PC-3 (cell line): Measurements from ENCODE around the gene IGFLR1. TPM values are rescaled to one million over a fixed set of nuclear protein-coding genes. Genes with fewer than 3 reads are reported as not detected.

Source experiments
- ATAC-seq: fragments of 200-7000 bp; cut with Tn5 transposase; 2 replicates; pipeline ENCODE4 v1.9.1; 2020; ENCODE audit warnings: mild to moderate bottlenecking, moderate library complexity
- BruUV-seq: library from RNA; stranded (reverse); fragments of 400-500 nt; replicated peaks from 2 replicates; lab custom pipeline; 2021; lab: Mats Ljungman, UMichigan
- CTCF ChIA-PET: fragments of 300-600 bp; sonication (Branson Sonifier 250); formaldehyde crosslinking; loops from one replicate; lab custom pipeline; 2022; ENCODE audit warnings: antibody characterized with exemption; lab: Charles Lee
- POLR2A ChIA-PET: fragments of 300-600 bp; sonication (Branson Sonifier 250); formaldehyde crosslinking; loops from one replicate; lab custom pipeline; 2022; ENCODE audit warnings: antibody characterized with exemption; ENCODE audit not compliant: unreplicated experiment; lab: Charles Lee
- DNase-seq: peaks from one replicate; pipeline ENCODE4 v3.0.0-alpha.2; 2015
- H2AFZ ChIP-seq: fragments of 300-600 bp; sonication (generic); 2 replicates; pipeline ENCODE4 v1.6.0; 2016; ENCODE audit warnings: antibody characterized with exemption, low read length
- H3F3A ChIP-seq: fragments of 300-600 bp; sonication (generic); one replicate; pipeline ENCODE4 v1.6.0; 2017; ENCODE audit warnings: antibody characterized with exemption, low read length, control low read depth, mild to moderate bottlenecking; ENCODE audit not compliant: unreplicated experiment
- H3K27ac ChIP-seq: fragments of 300-600 bp; sonication (generic); 2 replicates; pipeline ENCODE4 v1.5.1; 2016; ENCODE audit warnings: mild to moderate bottlenecking, low read length
- H3K27me3 ChIP-seq: fragments of 300-600 bp; sonication (generic); 2 replicates; pipeline ENCODE4 v1.6.1; 2016; ENCODE audit warnings: low read length, mixed read lengths
- H3K36me3 ChIP-seq: fragments of 300-600 bp; sonication (generic); 2 replicates; pipeline ENCODE4 v1.6.1; 2016; ENCODE audit warnings: low read depth, mixed run types, low read length, mixed read lengths
- H3K4me1 ChIP-seq: fragments of 300-600 bp; sonication (generic); 2 replicates; pipeline ENCODE4 v1.5.1; 2016; ENCODE audit warnings: low read length; ENCODE audit not compliant: insufficient read depth
- H3K4me2 ChIP-seq: fragments of 300-600 bp; sonication (generic); 2 replicates; pipeline ENCODE4 v1.6.0; 2016; ENCODE audit warnings: low read length
- H3K4me3 ChIP-seq: fragments of 300-600 bp; sonication (generic); 2 replicates; pipeline ENCODE4 v1.5.1; 2016; ENCODE audit warnings: mild to moderate bottlenecking, low read length, mixed read lengths
- H3K79me2 ChIP-seq: fragments of 300-600 bp; sonication (generic); 2 replicates; pipeline ENCODE4 v1.6.1; 2017; ENCODE audit warnings: low read length, mixed read lengths
- H3K9ac ChIP-seq: fragments of 300-600 bp; sonication (generic); 2 replicates; pipeline ENCODE4 v1.6.0; 2016; ENCODE audit warnings: mild to moderate bottlenecking, low read length
- H3K9me2 ChIP-seq: fragments of 300-600 bp; sonication (generic); replicated peaks from 2 replicates; pipeline ENCODE4 v1.6.1; 2016; ENCODE audit warnings: mixed run types, low read length, mixed read lengths
- H3K9me3 ChIP-seq: fragments of 300-600 bp; sonication (generic); 2 replicates; pipeline ENCODE4 v1.6.1; 2016; ENCODE audit warnings: low read length, mixed read lengths
- H4K20me1 ChIP-seq: fragments of 300-600 bp; sonication (generic); 2 replicates; pipeline ENCODE4 v1.6.1; 2016; ENCODE audit warnings: low read length, mixed read lengths
- CTCF ChIP-seq: fragments of 300-600 bp; sonication (generic); conservative IDR thresholded peaks from 2 replicates; pipeline ENCODE4 v1.5.1; 2017; ENCODE audit warnings: antibody characterized with exemption, low read depth, mild to moderate bottlenecking, low read length
- EZH2 ChIP-seq: fragments of 300-600 bp; sonication (generic); IDR thresholded peaks from one replicate; pipeline ENCODE4 v1.6.1; 2017; ENCODE audit warnings: antibody characterized with exemption, mild to moderate bottlenecking, low read length; ENCODE audit not compliant: unreplicated experiment
- EZH2phosphoT487 ChIP-seq: fragments of 300-600 bp; sonication (generic); IDR thresholded peaks from 2 replicates; pipeline ENCODE4 v1.6.1; 2018; ENCODE audit warnings: mild to moderate bottlenecking, antibody characterized with exemption, low read length, borderline replicate concordance
- intact Hi-C: fragments of 100-400 bp; cut with micrococcal nuclease; formaldehyde crosslinking; loops from 2 replicates; pipeline ENCODE4 v1.9.0; 2023
- total RNA-seq: library from RNA; depleted of rRNA; stranded (reverse); fragments of >200 nt; gene quantifications from 2 replicates; pipeline ENCODE4 v1.2.3, GENCODE V29; 2014

Gene IGFLR1
- total RNA-seq, 1 experiment from 2014 or later, result 9.3 TPM

- Histone ChIP-seq H3K79me2 (peaks cover 26% of the 10 kb centered on the region), H3K9ac (peak within 1 kb of the TSS; percentile 89), H3K27ac (no peak within 1 kb of the TSS), H2AFZ (peak within 1 kb of the TSS; percentile 96), H3K4me2 (peak within 1 kb of the TSS; percentile 97), H4K20me1 (no peaks in the 10 kb centered on the region), H3K27me3 (no peaks in the 10 kb centered on the region), H3K4me3 (peak within 1 kb of the TSS; percentile 100), H3K4me1 (peaks cover 23% of the 10 kb centered on the region), H3K36me3 (no peaks in the 10 kb centered on the region), H3F3A (no peaks in the 10 kb centered on the region), H3K9me3 (no peaks in the 10 kb centered on the region), H3K9me2 (no peaks in the 10 kb centered on the region)
- peak; percentile 83 for ATAC-seq
- ChIA-PET POLR2A (interaction anchor here (0.6 kb wide), 1 partner anchor 77 kb away, joined by 3 read pairs; no protein-coding TSS in a partner anchor), CTCF (no interaction called here)
- DNase-seq, result peak; percentile 97
- BruUV-seq, result TSS peak; percentile 63
- TF ChIP-seq EZH2phosphoT487, result no peak
- no peak for TF ChIP-seq CTCF
- no peak for TF ChIP-seq EZH2
- intact Hi-C loops, result loop anchor here (1.0 kb wide), 1 partner anchor 183 kb away; no protein-coding TSS in a partner anchor
Measured at GRCh38 chr19:35748106-35749020, 6.1 kb upstream of the IGFLR1 start, which contains the start of gene LIN37. TSS of gene LIN37 (plus strand) at chr19:35748576. CDS start at chr19:35748725, 149 bp downstream.

- Histone ChIP-seq H3K27me3 (no peaks in the 10 kb centered on the region), H3K79me2 (peaks cover 26% of the 10 kb centered on the region), H3K27ac (no peak overlapping the region), H3K9me2 (no peaks in the 10 kb centered on the region), H3K9ac (peak overlapping the region; percentile 96), H3K4me2 (peak overlapping the region; percentile 96), H3K36me3 (no peaks in the 10 kb centered on the region), H4K20me1 (no peaks in the 10 kb centered on the region), H3K4me3 (peak overlapping the region; percentile 90), H3K9me3 (no peaks in the 10 kb centered on the region), H3F3A (no peaks in the 10 kb centered on the region), H2AFZ (no peak overlapping the region), H3K4me1 (peaks cover 23% of the 10 kb centered on the region)
- TF ChIP-seq EZH2 (no peak), EZH2phosphoT487 (no peak), CTCF (no peak)
- ChIA-PET CTCF (no interaction called here), POLR2A (no interaction called here)
- no TSS peak for BruUV-seq
- DNase-seq, result no peak
- no peak for ATAC-seq
- intact Hi-C loops, result no loop called here
Measured at GRCh38 chr19:35746531-35746930, 4.3 kb upstream of the IGFLR1 start.
